ENCODE results near the gene SDK1.
"Not testable (repeated sequence)": the region's sequence is repeated elsewhere in the genome, so short reads cannot be mapped to it uniquely, and the experiment has no call there.

Gene SDK1

GRCh38 chr7:4314316-4314715 is 1013.3 kb downstream of the SDK1 start:
- DNase-seq (ENCODE audit: low read depth): not testable (repeated sequence)

Measured in HS-5 (cell line).